Activated T-helper 1 cell treated with Interleukin-2 at 50 U/mL for 16 hours (primary cell): ENCODE results near the gene TLL1.

Experiments used
- DNase-seq: peaks from one replicate; pipeline ENCODE4 v3.0.0-alpha.2; 2020; ENCODE audit warnings: low read depth

TLL1 gene

DNA sequence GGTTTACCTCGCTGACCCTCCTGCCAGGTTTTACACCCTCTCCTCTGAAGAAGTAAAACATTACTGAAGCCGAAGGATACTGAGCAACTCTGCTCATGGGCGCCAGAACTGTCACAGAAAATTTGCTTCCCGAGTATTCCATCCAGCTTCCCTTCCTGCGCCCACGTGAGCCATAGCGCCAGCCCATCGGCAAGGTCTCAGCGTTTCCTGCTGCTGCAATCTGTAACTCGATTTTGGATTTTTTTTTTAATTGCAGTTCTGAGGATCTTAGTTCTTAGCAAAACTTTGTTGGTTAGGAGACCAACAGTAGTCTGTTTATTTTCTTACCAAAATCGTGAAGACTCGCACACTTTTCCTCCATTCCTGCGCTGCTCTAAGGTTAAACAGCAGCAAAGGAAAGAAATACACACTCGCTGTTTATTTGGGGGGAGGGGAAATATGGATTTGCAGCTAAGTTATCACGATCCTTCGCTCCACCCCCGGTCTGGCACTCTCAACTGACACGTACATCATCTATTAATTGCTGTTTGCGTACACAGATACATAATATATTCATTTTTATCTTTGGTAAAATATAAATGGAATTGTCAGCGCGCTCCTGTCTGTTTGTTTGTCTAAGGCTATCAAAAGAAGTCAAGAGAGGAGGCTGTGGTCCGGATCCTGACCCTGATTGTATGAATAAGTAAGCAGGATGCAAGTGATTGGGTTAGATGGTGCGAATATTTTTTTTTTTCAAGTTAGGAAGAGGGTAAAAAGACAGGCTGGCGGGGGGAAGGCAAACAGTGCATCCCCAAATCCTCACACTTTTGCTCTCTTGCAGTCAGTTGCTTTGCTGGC lies at the start of gene TLL1:
Gene TLL1, plus strand, starts transcription at position 777 of the 837 bp plus-strand sequence. CDS start 668 bp downstream, outside the sequence.
- no peak for DNase-seq

DNA sequence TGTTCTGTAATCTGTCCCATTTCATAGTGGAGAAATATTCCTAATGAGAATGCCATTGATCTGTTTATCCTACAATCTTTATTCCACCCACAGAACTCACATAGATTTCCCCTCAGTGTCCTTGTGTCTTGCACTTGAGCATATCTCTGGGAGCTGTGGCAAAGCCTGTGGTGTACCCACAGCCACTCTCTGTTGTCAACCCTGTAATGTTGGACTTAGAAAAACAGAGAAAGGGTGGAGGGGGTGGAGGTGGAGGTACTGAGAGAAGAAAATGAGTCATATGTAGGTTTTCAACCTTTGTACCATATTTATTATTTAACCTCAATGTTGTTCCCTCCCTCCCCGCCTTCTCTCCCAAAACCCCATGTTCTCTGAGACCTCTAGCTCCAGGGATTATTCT lies 46.9 kb upstream of the TLL1 start:
- no peak for DNase-seq

DNA sequence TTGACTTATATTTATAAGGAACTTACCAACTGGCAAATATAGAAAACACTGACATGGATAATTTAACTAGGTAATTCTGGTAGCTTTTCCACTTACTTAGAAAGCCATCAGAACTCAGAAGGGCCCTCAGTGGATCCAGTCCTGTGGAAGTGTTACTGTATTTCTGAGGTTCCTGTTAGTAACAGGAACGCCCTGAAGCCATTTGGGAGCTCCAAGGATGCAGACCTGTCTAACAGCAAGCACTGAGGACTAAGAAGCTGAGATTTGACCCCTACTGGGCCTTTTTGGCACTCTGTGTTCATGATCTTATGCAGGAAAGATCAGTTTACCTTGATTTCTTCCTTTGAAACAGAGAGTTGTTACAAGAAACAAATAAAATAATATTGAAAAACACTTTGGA lies 46.0 kb upstream of the TLL1 start:
- DNase-seq: no peak

DNA sequence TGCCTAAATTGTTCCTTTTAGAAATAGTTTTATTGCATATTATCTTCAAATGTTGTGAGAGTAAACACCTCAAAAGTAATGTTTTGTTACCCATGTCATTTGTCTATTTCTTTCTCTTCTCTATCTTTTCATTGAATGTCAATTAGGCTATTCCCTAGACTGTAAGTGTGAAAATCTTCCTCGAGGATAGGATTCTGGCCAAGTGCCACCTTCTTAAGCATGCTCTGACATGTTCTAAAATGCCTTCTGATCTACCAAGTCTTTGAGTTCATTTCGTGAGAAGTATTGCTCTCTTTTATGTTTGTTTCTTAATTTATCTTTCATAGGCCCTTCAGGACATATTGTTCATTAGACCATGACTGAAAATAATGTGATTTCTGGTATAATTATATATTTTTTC lies 44.1 kb upstream of the TLL1 start:
- DNase-seq: no peak

DNA sequence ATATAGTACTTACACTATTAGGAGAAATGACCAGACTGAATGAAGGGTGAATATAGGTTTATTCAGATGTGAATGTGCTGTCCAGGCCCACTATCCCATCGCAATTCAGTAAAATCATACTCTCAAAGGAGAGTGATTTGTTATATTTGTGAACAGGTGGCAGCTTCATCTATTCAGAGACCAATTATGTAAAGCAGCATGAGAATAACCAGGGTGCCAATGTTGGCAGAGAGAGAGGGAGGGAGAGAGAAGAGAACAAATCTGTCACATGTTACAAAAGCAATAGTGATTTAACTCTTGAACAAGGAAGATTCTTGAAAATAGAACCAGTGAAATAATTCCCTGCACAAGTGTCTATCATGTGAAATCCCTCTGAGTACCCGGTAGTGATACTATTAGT lies 38.9 kb upstream of the TLL1 start:
- DNase-seq: no peak

DNA sequence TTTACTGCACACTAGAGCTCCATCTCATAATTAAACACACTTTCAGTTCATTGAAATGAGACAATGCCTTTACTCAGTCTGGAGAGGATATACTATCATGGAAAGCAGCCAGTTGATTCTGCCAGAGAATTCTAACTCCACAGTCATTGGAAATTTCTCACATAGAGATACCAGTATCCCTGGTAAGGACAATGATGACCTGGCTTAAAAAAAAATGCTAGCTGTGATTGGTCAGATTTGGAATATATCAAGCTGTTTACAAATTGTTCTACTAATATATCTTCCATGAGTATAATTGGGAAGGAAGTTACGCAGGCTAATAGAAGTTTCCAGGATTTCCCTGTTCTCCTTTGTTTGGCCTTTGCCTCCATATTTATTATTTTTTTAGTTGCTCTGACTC lies 34.5 kb upstream of the TLL1 start:
- no peak for DNase-seq

DNA sequence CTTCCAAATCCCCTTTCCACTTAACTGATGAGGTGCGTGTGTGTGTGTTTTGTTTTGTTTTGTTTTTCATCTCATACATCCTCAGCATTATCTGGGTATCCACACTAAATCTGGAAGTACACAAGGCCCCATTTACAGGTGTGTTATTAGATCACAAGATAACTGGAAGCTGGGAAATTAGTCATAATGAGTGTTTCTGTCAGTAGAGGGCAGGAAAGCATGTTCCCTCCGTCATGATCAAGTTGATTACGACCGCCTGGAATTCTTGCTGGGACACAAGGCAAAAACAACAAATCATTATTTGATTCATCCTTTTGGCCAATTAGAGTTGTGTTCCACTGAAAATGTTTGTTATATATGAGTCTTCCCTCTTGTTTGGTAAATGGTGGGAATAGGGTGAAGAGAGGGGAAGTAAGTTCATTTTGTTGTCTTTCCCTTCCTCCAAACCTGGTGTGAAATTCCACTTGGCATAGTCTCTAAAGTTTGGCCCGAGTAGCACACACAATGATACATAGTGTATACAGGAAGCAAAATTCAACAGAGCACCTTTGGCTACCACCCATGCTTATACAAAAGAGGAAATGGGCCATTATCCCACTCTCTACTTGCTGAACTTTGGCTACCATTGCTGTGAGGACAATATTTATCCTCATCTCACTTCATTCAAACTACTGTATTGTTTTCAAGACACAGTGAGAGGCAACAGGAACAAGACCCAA lies 33.3 kb upstream of the TLL1 start:
- DNase-seq: no peak

DNA sequence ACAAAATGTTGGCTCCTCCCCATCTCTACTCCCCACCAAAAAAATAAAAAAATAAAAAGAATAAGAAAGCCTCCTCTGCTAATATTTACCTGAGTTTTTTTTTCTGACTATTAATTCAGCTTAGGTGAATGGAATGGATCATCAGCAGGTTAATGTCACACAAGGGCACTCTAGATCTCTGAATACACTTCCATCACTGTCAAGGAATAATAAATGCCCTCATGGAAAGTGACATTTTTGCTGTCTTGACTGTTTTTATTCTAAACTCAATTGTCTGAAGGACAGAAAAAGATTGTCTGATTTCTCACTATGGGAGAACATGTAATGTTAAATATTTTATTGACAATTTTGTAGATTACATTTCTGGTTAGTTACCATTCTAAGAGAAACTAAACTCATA lies 30.4 kb upstream of the TLL1 start:
- DNase-seq: no peak

DNA sequence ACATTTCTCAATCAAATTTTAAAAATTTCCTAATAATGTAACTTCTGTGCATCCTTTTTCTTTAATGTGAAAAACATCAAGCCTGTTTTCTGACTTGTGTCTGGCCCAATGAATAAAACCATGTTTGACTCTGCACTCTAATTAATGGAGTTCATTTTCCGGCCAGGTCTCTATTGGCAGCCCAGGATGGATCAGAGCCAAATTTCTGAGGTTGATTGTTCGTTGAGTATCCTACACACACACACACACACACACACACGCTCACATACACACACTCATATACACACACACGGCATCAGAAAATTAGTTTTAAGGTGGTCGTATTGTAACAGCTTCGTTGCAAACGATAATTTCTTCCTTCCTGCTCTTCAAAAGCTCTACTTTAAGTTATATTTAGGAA lies 28.9 kb upstream of the TLL1 start:
- no peak for DNase-seq

DNA sequence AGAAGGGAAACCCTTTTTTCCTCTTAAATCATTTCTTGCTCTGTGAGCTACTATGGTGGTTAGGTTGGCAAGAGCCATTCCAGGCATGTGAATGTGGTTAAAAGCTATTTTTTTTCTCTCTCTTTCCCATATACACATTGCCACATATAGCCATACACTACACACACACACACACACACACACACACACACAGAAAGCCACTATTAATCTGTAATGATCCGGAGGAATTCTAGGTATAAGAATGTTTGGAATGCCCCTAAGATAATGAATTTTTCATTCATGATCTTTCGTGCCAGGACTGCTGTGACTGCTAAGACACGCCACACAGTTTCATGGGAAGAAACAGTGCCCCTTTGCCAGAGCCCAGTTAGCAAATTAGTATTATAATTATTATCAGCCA lies 21.8 kb upstream of the TLL1 start:
- no peak for DNase-seq

DNA sequence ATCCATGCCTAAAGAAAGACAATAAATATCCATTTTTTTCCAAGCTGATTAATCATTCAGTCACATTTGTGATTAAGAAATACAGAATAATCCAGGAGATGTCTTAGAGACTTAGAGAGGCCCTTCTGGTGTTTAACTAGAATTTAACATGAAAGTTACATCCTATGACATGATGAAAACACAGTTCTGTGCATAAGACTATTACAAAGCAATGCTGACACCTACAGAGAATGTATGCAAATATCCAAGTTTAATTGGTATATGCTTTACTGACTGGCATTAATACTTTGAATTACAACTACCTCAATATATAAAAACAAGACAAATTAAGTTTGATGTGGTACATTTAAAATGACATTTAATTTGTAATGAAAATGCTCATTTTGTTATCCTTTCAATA lies 17.8 kb upstream of the TLL1 start:
- no peak for DNase-seq

DNA sequence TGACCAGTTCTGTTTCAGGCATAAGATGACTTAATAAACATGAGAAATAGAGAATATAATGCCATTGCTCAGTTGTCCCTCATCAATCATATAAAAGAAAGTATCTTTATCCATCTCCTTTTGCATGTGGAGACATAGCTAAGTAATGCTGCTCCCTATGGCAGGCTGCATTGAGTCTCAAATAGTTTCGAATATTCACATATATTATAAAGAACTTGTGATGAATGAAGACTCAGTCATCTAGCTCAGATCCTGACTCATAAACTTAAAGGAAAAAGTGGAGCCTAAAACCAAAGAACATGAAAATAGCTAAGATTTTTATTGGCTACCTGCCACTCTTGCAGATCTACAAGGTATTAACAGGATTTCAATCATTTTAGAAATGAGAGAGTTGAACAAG lies 11.7 kb upstream of the TLL1 start:
- DNase-seq: no peak

DNA sequence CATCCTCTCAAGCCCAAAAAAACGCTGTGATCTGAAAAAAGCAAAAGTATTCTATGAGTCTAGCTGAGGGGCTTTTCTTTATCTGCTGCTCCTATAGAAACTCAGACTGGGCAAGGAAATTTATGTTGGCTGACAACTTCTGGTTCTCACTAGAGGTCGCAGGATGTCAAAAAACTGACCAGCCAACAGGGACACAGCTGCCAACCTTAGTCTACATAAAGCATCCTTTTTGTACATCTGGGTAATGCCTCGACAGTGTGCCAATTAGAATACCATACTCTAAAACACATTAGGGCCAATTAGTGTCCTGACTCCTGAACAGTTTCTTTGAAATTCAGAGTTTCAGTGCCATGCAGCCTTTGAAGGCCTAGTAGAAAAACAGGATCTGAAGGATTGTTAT lies 8.8 kb upstream of the TLL1 start:
- DNase-seq: no peak

DNA sequence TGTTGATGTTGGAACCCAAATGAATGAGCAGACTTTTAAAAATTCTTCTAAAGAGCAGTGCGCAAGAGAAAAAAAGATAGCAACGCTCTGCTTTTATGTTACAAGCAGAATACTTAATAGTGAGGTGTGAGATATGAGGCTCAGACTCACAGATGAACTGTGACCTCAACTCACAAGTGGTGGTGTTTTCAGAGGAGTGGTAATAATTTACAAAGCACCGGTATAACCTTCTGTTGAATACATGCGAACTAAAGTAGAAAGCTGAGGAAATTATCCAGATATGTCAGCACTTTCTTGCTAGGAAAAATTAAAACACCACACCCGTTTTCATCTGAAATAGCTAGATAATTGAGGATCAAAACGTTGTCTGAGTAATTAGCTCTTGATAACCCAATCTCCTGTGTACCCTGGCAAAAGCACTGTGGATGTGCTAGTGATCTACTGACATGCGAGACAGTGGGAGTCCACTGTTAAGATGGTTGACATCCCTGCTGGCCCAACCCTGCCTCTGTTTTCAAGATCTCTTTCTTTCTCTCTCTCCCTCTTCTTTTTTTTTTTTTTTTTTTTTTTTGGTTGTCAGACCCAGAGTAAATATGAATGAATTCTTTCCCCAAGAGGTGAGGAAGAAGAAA lies 6.9 kb upstream of the TLL1 start:
- DNase-seq: no peak

DNA sequence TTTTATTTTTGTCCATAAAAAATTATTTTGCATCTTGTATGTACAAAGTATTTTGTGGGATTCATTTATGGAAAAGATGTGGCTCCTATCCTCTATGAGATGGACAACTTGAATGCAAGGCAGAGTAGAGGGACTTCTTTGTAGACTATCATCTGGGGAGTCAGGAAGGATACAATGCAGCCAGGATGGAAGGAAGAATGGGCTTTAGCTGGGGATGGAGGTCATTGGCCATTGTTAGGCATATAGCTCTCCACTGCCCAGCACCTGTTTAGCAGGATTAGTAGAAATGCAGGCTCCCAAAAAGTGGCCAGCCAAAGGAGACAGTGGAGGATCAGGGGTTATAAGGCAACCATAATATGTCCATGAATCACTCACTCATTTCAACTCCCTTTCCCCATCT lies 5.1 kb upstream of the TLL1 start:
- DNase-seq: no peak

DNA sequence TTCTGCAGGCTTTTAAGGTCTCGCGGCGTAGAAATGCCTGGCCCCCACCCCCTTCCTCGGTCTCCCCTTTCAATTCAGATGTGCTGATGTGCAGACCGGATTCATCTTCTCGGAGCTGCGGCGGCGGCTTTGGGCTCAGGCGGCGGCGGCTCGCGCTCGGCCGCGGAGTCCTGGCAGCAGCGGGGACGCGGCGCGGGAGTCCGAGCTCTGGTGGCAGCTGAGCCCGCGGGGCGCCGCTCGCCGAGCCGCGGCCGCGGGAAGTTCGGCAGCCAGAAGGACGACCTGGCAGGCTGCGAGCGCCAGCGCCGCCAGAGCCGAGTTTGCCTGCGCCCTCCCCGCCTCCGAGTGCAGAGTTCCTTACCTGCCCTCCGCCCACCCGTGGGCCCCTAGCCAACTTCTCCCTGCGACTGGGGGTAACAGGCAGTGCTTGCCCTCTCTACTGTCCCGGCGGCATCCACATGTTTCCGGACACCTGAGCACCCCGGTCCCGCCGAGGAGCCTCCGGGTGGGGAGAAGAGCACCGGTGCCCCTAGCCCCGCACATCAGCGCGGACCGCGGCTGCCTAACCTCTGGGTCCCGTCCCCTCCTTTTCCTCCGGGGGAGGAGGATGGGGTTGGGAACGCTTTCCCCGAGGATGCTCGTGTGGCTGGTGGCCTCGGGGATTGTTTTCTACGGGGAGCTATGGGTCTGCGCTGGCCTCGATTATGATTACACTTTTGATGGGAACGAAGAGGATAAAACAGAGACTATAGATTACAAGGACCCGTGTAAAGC lies 448 bp downstream of the TLL1 start:
- no peak for DNase-seq

DNA sequence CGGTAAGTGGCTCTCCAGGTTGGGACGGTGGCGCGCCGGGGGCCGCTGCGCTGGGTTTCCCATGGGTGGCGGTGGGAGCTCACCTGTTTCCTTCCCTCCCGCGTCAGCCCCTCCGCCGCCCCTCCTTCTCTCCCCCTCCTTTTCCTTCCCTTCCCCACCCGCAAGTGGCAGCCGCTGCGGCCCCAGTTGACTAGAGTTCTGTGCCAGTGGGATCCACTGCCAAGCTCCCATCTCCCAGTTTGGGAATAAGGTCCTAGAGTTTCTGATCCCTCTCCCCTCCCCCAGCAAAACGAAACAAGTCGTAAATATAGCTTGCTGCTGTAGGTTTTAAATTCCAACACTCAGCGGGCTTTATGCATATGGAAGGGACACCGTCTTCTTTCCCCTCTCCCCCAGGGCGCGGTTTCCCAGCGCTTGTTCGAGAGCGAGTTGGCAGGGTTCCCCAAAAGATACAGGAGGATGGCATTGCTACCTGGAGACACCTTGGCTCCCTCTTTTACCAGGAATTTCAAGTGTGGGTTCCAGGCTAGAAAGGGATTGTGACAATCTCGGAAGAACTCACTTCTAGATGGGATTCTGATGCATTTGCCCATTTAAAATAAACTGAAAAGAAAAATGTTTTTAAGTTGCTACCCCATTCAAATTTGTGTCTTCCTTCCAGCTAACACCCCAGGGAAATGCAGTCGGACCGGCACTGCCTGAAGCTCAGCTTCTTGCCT lies 1.2 kb downstream of the TLL1 start:
- no peak for DNase-seq

DNA sequence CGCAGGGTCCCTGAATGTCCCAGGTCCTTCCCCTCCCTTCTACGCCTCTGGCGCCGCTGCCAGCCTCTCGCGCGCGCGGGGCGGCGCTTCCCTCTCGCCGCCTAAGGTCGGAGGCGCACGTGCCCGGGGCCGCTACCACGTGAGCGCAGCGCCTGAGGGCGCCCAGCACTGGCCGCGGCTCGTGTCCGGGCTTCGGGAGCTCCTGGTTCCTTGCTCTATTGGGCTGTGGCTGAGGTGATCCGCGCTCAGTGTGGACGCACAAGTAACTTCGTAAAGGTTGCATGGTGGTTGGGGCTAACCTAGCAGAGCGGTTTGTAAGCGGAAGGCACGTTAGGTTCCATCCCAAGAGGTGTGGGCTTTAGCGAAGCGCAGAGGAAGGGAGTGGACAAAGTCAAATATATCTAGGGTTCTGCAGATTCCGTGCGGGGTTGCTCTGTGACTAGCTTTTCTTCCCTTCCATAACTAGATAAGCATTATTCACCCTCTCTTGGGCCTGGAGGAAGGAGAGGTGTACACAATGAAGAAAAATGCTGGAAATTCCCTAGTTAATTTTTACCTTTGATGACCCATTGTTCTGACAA lies 1.8 kb downstream of the TLL1 start:
- no peak for DNase-seq

DNA sequence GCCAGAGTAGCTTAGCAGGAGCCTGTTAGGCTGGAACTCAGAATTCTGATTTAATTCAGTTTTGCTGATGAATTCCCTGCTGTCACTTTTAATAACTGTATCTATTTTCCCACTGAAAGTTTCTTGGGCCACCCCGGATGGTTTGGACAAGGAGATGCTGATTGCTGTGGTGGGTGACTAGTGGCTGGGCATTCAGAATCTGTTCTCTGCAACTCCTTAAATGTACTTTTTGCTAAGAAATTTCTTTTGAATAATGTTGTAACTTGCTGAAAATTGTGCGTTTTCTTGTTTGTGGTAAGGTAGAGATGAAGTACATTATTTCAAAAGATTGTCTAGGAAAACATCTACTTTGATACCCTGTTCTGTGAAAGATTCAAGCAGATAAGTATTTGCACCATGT lies 2.4 kb downstream of the TLL1 start:
- DNase-seq: no peak

DNA sequence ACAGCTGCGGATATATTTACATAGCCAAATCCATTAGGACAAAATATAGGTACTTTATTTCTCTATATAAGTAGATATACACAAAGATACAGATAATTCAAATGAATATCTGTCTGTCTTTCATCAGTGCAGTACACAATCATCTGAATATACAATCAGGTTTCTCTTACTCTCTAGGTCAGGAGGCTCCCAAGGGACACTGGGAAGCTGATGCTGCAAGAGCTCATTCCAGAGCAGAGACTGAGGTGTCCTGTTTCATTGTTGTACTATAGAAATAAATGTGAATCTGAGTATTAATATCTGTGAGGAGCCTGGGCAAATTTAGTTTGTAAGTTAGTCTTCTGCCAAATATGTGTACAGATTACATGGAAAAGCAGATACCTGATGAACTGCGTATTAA lies 4.2 kb downstream of the TLL1 start:
- DNase-seq: no peak

DNA sequence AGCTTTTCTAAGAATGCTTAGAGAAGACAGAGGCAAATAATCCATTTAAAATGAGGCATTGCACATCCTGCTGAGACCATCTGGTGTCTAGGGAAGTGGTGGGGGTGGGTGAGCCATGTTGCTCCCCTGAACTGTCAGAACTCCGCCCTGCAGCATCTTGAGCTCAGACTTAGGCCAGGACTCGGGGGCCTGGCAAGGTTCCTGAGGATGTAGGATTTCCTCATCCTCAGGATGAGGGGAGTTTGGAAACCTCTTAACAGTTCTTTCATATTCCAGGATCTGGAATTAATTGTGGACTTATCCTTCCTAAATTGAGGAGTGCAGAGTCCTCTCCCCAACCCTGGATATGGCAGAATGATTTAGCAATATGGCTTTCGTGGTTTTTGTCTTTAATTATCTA lies 6.6 kb downstream of the TLL1 start:
- no peak for DNase-seq
